Central memory CD8-positive, alpha-beta T cell (primary cell): ENCODE measurements around the gene CRYAB.
"Not testable (repeated sequence)": the region's sequence is repeated elsewhere in the genome, so short reads cannot be mapped to it uniquely, and the experiment has no call there.

Source experiments
- ATAC-seq: fragments of 150-1000 bp; cut with Tn5 transposase; replicated peaks from 2 replicates; pipeline ENCODE4 v1.10.0; 2022; ENCODE audit warnings: mild to moderate bottlenecking, moderate FRiP score, moderate number of reproducible peaks; ENCODE audit not compliant: poor library complexity, severe bottlenecking; ENCODE audit errors: extremely low read depth
- DNase-seq, 2 donors: peaks; one replicate each; pipeline ENCODE4 v3.0.0; 2021; ENCODE audit warnings: low spot score in 2 of 2
- H3K27ac Mint-ChIP-seq: one replicate; pipeline ENCODE4 v1.8.0; 2022; ENCODE audit warnings: low read depth, mild to moderate bottlenecking, moderate library complexity, mixed read lengths
- H3K27me3 Mint-ChIP-seq: one replicate; pipeline ENCODE4 v1.8.0; 2022; ENCODE audit warnings: mixed read lengths
- H3K36me3 Mint-ChIP-seq: one replicate; pipeline ENCODE4 v1.8.0; 2022; ENCODE audit warnings: mild to moderate bottlenecking, moderate library complexity, mixed read lengths; ENCODE audit not compliant: insufficient read depth
- H3K4me1 Mint-ChIP-seq: one replicate; pipeline ENCODE4 v1.8.0; 2022; ENCODE audit warnings: mixed read lengths
- H3K4me3 Mint-ChIP-seq: one replicate; pipeline ENCODE4 v1.8.0; 2022; ENCODE audit warnings: mild to moderate bottlenecking, moderate library complexity, mixed read lengths
- H3K9me3 Mint-ChIP-seq: one replicate; pipeline ENCODE4 v1.8.0; 2022; ENCODE audit warnings: mixed read lengths

Gene CRYAB

GRCh38 chr11:111941963-111942362 is 30.4 kb upstream of the CRYAB start:
- Mint-ChIP-seq H3K27me3 (no peaks in the 10 kb centered on the region), H3K27ac (no peak overlapping the region), H3K36me3 (peaks cover 2% of the 10 kb centered on the region), H3K9me3 (no peaks in the 10 kb centered on the region), H3K4me3 (no peak overlapping the region), H3K4me1 (peaks cover 23% of the 10 kb centered on the region)
- ATAC-seq (no peak), DNase-seq (no peak)

GRCh38 chr11:111939836-111940604 is 28.4 kb upstream of the CRYAB start:
- H3K27ac Mint-ChIP-seq, result no peak overlapping the region
- H3K4me1 Mint-ChIP-seq, result peaks cover 29% of the 10 kb centered on the region
- no peak overlapping the region for H3K4me3 Mint-ChIP-seq
- H3K9me3 Mint-ChIP-seq, result no peaks in the 10 kb centered on the region
- H3K36me3 Mint-ChIP-seq, result peaks cover 7% of the 10 kb centered on the region
- H3K27me3 Mint-ChIP-seq, result no peaks in the 10 kb centered on the region
- DNase-seq (no peak), ATAC-seq (no peak)

- peaks cover 29% of the 10 kb centered on the region for H3K4me1 Mint-ChIP-seq
- no peak for DNase-seq
- peak; percentile 50 for ATAC-seq
- H3K4me3 Mint-ChIP-seq, result peak overlapping the region; percentile 85
- peaks cover 7% of the 10 kb centered on the region for H3K36me3 Mint-ChIP-seq
- H3K27ac Mint-ChIP-seq, result peak overlapping the region; percentile 39
- H3K27me3 Mint-ChIP-seq, result no peaks in the 10 kb centered on the region
- H3K9me3 Mint-ChIP-seq, result no peaks in the 10 kb centered on the region
These were observed 27.2 kb upstream of the CRYAB start for GRCh38 chr11:111938687-111939160.

DNA sequence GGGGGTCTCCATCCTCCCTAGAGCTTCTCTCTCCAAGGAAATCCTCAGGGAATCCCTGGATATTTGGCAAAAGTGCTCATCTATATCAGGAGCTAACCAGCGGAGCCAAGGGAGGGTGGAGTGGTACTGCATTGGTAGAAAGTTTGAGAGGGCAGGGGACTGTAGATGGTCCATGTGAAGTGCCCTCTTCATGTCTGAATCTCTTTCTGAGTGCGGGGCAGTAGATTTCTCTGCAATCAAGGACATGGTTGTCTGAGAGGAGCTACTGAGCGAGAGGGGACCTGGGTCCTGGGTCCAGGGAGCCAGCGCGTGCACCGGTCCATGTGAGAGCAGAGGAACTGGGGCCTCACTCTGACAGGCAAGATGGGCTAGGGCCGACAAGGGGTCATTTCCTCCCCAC is 26.3 kb upstream of the CRYAB start:
- peaks cover 7% of the 10 kb centered on the region for H3K36me3 Mint-ChIP-seq
- ATAC-seq (no peak), DNase-seq (no peak)
- H3K9me3 Mint-ChIP-seq, result no peaks in the 10 kb centered on the region
- peak overlapping the region; percentile 39 for H3K27ac Mint-ChIP-seq
- no peaks in the 10 kb centered on the region for H3K27me3 Mint-ChIP-seq
- peaks cover 29% of the 10 kb centered on the region for H3K4me1 Mint-ChIP-seq
- peak overlapping the region; percentile 85 for H3K4me3 Mint-ChIP-seq

DNA sequence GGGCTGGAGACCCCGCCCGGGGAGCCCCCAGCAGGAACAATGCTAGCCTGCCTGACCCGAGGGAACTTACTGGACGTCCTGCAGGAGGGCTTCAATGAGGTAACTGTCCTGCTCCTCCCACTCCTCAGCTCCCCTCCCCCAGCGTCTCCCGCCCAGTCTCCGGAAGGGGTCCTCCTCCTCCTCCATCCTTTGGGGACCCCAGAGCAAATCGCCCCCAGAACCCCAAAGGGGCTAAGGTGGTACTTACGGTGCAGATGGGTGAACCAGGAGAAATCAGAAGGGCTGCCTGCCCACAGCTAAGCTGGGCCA is 25.8 kb upstream of the CRYAB start:
- H3K27me3 Mint-ChIP-seq, result no peaks in the 10 kb centered on the region

GRCh38 chr11:111936040-111936540 is 24.5 kb upstream of the CRYAB start:
- DNase-seq (no peak), ATAC-seq (no peak)
- H3K4me3 Mint-ChIP-seq, result peak overlapping the region; percentile 85
- peaks cover 7% of the 10 kb centered on the region for H3K36me3 Mint-ChIP-seq
- peak overlapping the region; percentile 83 for H3K27ac Mint-ChIP-seq
- H3K27me3 Mint-ChIP-seq, result no peaks in the 10 kb centered on the region
- peaks cover 34% of the 10 kb centered on the region for H3K4me1 Mint-ChIP-seq
- H3K9me3 Mint-ChIP-seq, result no peaks in the 10 kb centered on the region

More for the DNA sequence above, 25.8 kb upstream of the CRYAB start:
- no peaks in the 10 kb centered on the region for H3K9me3 Mint-ChIP-seq
- DNase-seq (no peak), ATAC-seq (no peak)
- peak overlapping the region; percentile 85 for H3K4me3 Mint-ChIP-seq
- no peak overlapping the region for H3K27ac Mint-ChIP-seq
- H3K4me1 Mint-ChIP-seq, result peaks cover 34% of the 10 kb centered on the region
- peaks cover 7% of the 10 kb centered on the region for H3K36me3 Mint-ChIP-seq

DNA sequence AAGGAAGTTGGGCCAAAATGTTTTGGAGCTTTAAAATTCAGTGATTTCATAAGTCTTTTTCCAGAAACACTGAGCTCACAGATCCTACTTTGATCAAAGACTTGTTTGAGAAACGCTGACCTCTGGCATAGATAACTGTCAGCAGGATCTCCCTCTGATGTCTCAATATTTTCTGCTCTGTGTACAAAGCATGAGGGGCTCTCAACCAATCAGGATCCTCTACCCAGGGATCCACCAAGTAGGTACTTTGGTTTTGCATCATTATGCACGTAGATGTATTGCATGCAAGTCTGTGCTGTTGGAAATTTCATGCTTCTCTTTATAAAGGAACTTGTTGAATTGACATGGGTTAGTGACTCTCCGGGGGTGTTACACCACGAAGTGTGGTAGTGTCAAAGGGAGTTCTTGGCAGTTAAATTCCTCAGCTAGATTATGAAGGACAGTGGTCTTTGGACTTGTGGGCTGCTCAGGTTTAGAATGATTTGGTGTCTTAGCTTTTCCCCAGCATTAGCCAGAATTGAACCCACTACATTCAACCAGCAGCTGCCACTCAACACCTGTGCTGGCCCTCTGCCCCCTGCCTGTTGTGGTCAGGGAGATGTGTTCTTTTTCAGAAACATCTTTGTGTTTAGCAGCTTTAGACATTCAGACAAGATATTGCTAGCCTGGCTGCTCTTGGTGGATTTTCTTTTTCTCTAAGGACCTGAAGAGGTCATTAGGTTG is 23.9 kb upstream of the CRYAB start:
- Mint-ChIP-seq H3K27ac (no peak overlapping the region), H3K27me3 (no peaks in the 10 kb centered on the region), H3K4me1 (peaks cover 34% of the 10 kb centered on the region), H3K9me3 (no peaks in the 10 kb centered on the region), H3K4me3 (no peak overlapping the region), H3K36me3 (peaks cover 7% of the 10 kb centered on the region)
- no peak for ATAC-seq
- DNase-seq, result no peak

DNA sequence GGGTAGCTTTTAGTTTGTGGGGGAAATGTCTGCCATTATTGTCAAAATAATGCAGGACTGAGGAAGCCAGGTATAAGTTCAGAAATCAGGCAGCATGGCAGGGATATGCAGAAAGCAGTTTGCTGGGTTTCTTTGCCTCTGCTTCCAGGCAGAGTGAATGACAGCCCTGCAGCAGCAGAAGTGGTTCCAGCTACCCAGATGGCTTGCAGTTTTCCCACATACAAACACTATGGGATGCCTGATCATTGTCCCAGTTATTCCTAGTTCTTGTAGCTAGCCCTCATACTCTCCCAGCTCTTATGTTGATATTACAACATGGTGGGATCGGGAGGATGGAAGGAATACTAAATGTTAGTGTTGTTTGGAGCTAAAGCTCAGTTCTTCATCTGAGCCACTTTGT is 22.7 kb upstream of the CRYAB start:
- Mint-ChIP-seq H3K27me3 (no peaks in the 10 kb centered on the region), H3K4me3 (no peak overlapping the region), H3K36me3 (peaks cover 7% of the 10 kb centered on the region), H3K4me1 (peaks cover 32% of the 10 kb centered on the region), H3K27ac (no peak overlapping the region), H3K9me3 (no peaks in the 10 kb centered on the region)
- ATAC-seq (no peak), DNase-seq (no peak)

DNA sequence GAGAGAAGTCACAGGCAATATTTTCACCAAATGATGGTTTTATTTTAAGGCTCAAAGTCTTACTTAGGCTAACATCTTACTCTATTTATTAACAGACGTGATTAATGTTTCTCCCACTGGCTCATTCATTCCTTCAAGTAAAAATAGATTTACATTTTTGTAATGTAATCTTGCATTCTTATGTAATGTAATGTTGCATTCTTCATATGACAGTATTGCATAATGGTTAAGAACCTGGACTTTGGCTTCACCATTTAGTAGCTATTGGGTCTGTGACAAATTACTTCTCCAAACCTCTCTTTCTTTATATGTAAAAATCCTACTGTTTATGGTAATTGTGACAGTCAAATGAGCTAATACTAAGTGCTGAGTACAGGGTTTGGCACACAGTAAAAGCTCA is 22.3 kb upstream of the CRYAB start:
- Mint-ChIP-seq H3K4me1 (peaks cover 27% of the 10 kb centered on the region), H3K36me3 (peaks cover 7% of the 10 kb centered on the region), H3K27me3 (no peaks in the 10 kb centered on the region), H3K9me3 (no peaks in the 10 kb centered on the region), H3K4me3 (no peak overlapping the region), H3K27ac (no peak overlapping the region)
- DNase-seq, result no peak
- ATAC-seq, result no peak

DNA sequence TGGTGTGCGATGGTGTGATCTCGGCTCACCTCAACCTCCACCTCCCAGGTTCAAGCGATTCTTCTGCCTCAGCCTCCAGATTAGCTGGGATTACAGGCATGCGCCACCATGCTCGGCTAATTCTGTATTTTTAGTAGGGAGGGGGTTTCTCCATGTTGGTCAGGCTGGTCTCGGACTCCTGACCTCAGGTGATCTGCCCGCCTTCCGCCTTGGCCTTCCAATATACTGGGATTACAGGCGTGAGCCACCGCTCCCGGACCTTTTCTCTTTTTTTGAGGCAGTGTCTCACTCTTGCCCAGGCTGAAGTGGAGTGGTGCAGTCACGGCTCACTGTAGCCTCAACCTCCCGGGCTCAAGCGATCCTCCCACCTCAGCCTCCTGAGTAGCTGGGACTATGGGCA is 21.6 kb upstream of the CRYAB start:
- not testable (repeated sequence) for H3K27me3 Mint-ChIP-seq, H3K27ac Mint-ChIP-seq, ATAC-seq, H3K9me3 Mint-ChIP-seq, H3K4me3 Mint-ChIP-seq, H3K36me3 Mint-ChIP-seq, DNase-seq
- peaks cover 20% of the 10 kb centered on the region for H3K4me1 Mint-ChIP-seq

DNA sequence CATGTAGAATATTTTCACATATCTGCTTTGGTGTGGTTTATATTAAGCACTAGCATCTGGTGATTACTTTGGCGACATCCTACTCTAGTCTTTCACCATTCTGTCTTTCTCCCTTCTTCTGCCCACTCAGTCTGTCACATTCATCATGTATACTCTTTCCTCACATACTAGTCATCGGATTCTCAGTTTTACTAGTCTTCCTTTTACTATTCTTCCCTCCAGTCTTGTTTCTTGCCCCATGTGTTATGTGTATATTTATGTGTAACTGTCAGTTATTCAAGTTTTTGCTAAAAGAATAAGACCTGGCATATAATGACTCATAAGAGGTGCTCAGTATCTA is 21.0 kb upstream of the CRYAB start:
- Mint-ChIP-seq H3K27me3 (no peaks in the 10 kb centered on the region), H3K27ac (no peak overlapping the region), H3K4me3 (peak overlapping the region; percentile 21), H3K9me3 (no peaks in the 10 kb centered on the region), H3K36me3 (peaks cover 6% of the 10 kb centered on the region), H3K4me1 (peaks cover 14% of the 10 kb centered on the region)
- ATAC-seq (peak; percentile 4), DNase-seq (no peak)

- Mint-ChIP-seq H3K4me3 (no peak overlapping the region), H3K27me3 (no peaks in the 10 kb centered on the region), H3K4me1 (peaks cover 6% of the 10 kb centered on the region), H3K36me3 (peaks cover 4% of the 10 kb centered on the region), H3K27ac (no peak overlapping the region), H3K9me3 (no peaks in the 10 kb centered on the region)
- ATAC-seq, result no peak
- DNase-seq, result no peak
These were observed 18.9 kb upstream of the CRYAB start for GRCh38 chr11:111930472-111930871.
